Tibial nerve (tissue), 4 donors: ENCODE measurements around the gene SFRP2. TPM values are rescaled to one million over a fixed set of nuclear protein-coding genes. Genes with fewer than 3 reads are reported as not detected.

Experiments
- DNase-seq, 2 donors: peaks; one replicate each; pipeline ENCODE4 v3.0.0-alpha.2; 2019; ENCODE audit warnings: low spot score in 2 of 2
- H3K27ac ChIP-seq, 4 donors: fragments of 200-600 bp; sonication (generic) in 3 of 4; one replicate each; pipeline ENCODE4 v1.5.1; 2017 to 2019; ENCODE audit warnings: mild to moderate bottlenecking in 1 of 4
- H3K27me3 ChIP-seq, 2 donors: fragments of 200-600 bp; sonication (generic) in 1 of 2; one replicate each; pipeline versions ENCODE4 v1.5.1 to v1.6.0; 2017 to 2019
- H3K36me3 ChIP-seq, 3 donors: fragments of 200-600 bp; sonication (generic); one replicate each; pipeline ENCODE4 v1.5.1; 2018 to 2019
- H3K4me1 ChIP-seq, 4 donors: fragments of 200-600 bp; sonication (generic) in 3 of 4; one replicate each; pipeline ENCODE4 v1.5.1; 2017 to 2019
- H3K4me3 ChIP-seq, 4 donors: fragments of 200-600 bp; sonication (generic) in 3 of 4; one replicate each; pipeline ENCODE4 v1.5.1; 2017 to 2019; ENCODE audit warnings: mild to moderate bottlenecking in 1 of 4, moderate library complexity in 1 of 4
- H3K9me3 ChIP-seq, 4 donors: fragments of 200-600 bp; sonication (generic) in 3 of 4; one replicate each; pipeline ENCODE4 v1.5.1; 2017 to 2019
- EP300 ChIP-seq, 2 donors: sonication (generic); formaldehyde crosslinking; IDR thresholded peaks; one replicate each; pipeline ENCODE4 v1.6.1; 2017; ENCODE audit warnings: antibody characterized with exemption in 2 of 2, mild to moderate bottlenecking in 1 of 2
- POLR2A ChIP-seq, 2 donors: fragments of 450-650 bp; IDR thresholded peaks; one replicate each; pipeline ENCODE4 v1.6.1; 2017; ENCODE audit warnings: antibody characterized with exemption in 2 of 2, mild to moderate bottlenecking in 2 of 2, moderate library complexity in 2 of 2
- WGBS, 2 donors: methylation state at CpG; one replicate each; pipeline ENCODE4 v1.1.5; 2018; 5-methylcytosine and 5-hydroxymethylcytosine counted together
- total RNA-seq, 4 donors: library from RNA; depleted of rRNA; stranded (reverse); fragments of >200 nt; gene quantifications; one replicate each; pipeline ENCODE4 v1.1.0, GENCODE V29; 2016
- TF ChIP-seq, protein P1 (sequence below), 5 experiments: fragments of 200-600 bp in 3 of 5; fragments of 450-650 bp in 2 of 5; sonication (generic) in 3 of 5; IDR thresholded peaks; one replicate each; pipeline ENCODE4 v1.5.1; 2016 to 2019; ENCODE audit warnings: antibody characterized with exemption in 5 of 5, mild to moderate bottlenecking in 3 of 5, moderate library complexity in 2 of 5

The SFRP2 gene
- total RNA-seq, 4 donors from 2014 or later, result 9.9 to 38.0 (median 21.8) TPM

DNA sequence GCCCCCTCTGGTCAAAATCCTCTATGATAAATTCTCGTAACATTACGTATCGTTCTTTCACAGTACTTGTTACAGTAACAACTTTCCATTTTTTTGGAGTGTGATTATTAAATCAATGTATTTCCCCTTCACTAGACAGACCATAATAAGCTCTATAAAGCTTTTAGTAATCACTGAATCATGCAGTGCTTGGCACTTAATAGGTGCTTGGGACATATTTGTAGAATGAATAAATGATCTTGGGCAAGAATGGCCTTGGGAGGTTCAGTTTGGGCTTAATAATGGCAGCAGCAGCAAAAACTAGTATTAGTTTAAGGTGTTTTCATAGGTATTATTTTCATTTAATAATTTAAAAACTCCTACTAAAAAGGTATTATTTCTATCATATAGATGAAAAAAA, 33.4 kb upstream of the SFRP2 start:
- TF ChIP-seq POLR2A (IDR thresholded peaks at IDR 0.05) (no peak), EP300 (IDR thresholded peaks at IDR 0.05) (no peak)
- TF ChIP-seq, protein P1, sequence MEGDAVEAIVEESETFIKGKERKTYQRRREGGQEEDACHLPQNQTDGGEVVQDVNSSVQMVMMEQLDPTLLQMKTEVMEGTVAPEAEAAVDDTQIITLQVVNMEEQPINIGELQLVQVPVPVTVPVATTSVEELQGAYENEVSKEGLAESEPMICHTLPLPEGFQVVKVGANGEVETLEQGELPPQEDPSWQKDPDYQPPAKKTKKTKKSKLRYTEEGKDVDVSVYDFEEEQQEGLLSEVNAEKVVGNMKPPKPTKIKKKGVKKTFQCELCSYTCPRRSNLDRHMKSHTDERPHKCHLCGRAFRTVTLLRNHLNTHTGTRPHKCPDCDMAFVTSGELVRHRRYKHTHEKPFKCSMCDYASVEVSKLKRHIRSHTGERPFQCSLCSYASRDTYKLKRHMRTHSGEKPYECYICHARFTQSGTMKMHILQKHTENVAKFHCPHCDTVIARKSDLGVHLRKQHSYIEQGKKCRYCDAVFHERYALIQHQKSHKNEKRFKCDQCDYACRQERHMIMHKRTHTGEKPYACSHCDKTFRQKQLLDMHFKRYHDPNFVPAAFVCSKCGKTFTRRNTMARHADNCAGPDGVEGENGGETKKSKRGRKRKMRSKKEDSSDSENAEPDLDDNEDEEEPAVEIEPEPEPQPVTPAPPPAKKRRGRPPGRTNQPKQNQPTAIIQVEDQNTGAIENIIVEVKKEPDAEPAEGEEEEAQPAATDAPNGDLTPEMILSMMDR (IDR thresholded peaks at IDR 0.05), result no peak
- H3K27ac ChIP-seq, result no peak overlapping the region
- H3K9me3 ChIP-seq, result peaks cover 0 to 8% (median 2%) of the 10 kb centered on the region in 4 donors
- no peaks in the 10 kb centered on the region for H3K36me3 ChIP-seq
- WGBS, 2 donors, result 64% methylated on average over 3 of the region's 3 CpGs
- H3K27me3 ChIP-seq, result no peaks in the 10 kb centered on the region
- no peak overlapping the region for H3K4me3 ChIP-seq
- no peak for DNase-seq
- H3K4me1 ChIP-seq, result no peaks in the 10 kb centered on the region

DNA sequence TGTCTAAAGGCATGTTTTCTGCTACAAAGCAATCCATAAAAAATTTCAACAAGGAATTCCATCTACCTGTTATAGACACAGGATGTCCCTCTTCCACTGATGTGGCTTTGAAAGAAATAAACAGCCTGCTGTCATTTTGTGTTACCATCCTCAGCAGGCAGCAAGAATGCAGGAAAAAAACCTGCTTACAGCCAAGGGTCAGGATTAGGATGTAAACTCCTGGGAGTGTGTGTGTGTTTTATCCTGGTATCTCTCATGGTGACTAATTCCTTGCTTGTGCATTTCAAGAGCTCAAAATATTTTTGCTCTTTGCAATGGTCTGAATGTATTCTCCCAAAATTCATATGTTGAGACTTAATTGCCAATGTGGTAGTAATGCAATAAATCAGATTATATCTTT, 28.6 kb upstream of the SFRP2 start:
- Histone ChIP-seq H3K27ac (no peak overlapping the region), H3K4me1 (no peaks in the 10 kb centered on the region), H3K36me3 (no peaks in the 10 kb centered on the region), H3K9me3 (peaks cover 0 to 8% (median 2%) of the 10 kb centered on the region in 4 donors), H3K4me3 (no peak overlapping the region), H3K27me3 (no peaks in the 10 kb centered on the region)
- DNase-seq, result no peak
- TF ChIP-seq, protein P1 (IDR thresholded peaks at IDR 0.05), result no peak
- no peak for TF ChIP-seq EP300 (IDR thresholded peaks at IDR 0.05)
- TF ChIP-seq POLR2A (IDR thresholded peaks at IDR 0.05), result no peak

DNA sequence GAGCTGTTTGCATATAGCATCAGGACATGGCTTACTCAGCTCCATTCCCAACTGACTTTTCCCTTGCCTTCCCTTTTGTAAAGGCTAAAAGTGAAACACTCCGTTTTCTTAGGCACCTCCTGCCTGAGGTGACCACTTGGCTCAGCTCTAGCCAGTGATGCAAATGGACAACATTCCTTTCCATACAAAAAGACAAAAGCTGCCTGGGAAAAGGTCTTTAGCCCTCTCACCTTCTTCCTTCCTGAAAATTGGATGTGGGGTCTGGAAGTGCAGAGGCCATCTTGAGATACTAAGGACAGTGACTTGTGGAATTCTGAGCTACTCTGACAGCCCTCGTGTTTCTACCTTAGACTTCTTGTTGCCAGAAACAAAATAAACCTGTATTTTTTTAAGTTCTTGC, 27.7 kb upstream of the SFRP2 start:
- Histone ChIP-seq H3K36me3 (no peaks in the 10 kb centered on the region), H3K4me3 (no peak overlapping the region), H3K4me1 (no peaks in the 10 kb centered on the region), H3K9me3 (peaks cover 0 to 8% (median 3%) of the 10 kb centered on the region in 4 donors), H3K27me3 (no peaks in the 10 kb centered on the region), H3K27ac (no peak overlapping the region)
- TF ChIP-seq, protein P1 (IDR thresholded peaks at IDR 0.05), result no peak
- TF ChIP-seq POLR2A (IDR thresholded peaks at IDR 0.05) (no peak), EP300 (IDR thresholded peaks at IDR 0.05) (no peak)
- no peak for DNase-seq
- WGBS, 2 donors, result 42 to 55% methylated on average over 2 of the region's 2 CpGs

DNA sequence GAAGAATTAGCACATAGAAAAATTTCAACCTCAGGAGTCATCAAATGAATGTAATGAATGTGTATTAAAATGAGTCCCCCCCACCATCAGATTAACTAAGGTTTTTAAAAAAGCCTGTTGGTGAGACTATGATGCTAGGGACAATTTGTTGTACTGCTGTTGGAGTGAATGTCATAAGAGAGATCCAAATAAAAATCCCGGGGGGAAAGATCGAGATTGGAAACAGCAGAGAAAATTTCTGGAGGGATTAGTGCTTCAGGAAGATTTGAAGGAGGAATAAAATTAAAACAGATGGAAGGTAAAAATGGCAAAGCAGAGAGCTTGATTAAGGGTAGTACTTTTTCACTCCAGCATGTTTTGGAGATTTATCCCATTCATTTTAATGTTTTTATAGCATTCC, 25.9 kb upstream of the SFRP2 start:
- Histone ChIP-seq H3K27me3 (no peaks in the 10 kb centered on the region), H3K4me3 (no peak overlapping the region), H3K27ac (no peak overlapping the region), H3K4me1 (no peaks in the 10 kb centered on the region), H3K36me3 (no peaks in the 10 kb centered on the region), H3K9me3 (peaks cover 0 to 4% (median 1%) of the 10 kb centered on the region in 4 donors)
- WGBS, 2 donors, result 72 to 75% methylated on average over 2 of the region's 2 CpGs
- DNase-seq, result no peak
- TF ChIP-seq POLR2A (IDR thresholded peaks at IDR 0.05) (no peak), EP300 (IDR thresholded peaks at IDR 0.05) (no peak)
- TF ChIP-seq, protein P1 (IDR thresholded peaks at IDR 0.05), result no peak

DNA sequence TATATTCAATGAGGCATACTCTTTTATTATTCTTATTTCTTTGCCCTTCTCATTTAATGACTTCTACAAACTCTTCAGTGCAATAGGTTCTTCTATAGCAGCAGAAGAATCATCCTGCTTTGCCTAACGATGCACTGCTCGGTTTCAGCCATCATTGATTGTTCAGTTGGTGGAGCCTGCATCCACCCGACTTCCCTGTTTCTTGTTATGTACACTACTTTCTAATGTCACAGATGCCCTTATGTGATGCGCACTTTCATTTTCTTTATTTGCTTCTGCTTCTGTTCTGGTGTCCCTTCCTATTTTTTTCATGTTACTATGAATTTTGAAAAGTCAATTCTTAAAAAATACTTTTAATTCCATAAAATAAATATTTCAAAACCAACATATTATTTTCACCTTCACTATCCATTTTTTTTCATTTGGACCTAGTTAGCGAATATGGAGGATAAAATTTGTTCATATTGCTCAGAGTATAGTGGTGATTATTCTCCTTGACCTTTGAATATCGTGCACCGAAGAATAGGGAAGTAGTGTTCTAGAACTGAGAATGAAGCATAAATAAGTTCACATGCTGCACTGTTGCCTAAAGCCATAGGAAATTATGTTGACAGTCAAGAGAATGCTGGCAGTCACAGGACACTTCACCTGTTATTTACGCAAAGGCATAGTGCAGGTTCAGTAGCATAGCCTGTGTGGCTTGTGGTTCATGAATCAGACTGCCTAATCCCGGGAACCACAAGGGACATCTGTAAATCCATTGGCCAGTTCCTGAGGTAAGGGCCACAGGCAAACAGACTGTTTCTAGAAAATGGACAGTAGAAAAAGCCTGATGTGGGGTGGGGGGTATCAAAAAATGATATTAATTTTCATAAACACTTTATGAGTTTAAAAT, 21.3 kb upstream of the SFRP2 start:
- no peaks in the 10 kb centered on the region for H3K36me3 ChIP-seq
- H3K27me3 ChIP-seq, result no peaks in the 10 kb centered on the region
- H3K27ac ChIP-seq, result no peak overlapping the region
- no peaks in the 10 kb centered on the region for H3K4me1 ChIP-seq
- 91 to 92% methylated on average over 9 of the region's 9 CpGs for WGBS, 2 donors
- TF ChIP-seq EP300 (IDR thresholded peaks at IDR 0.05) (no peak), POLR2A (IDR thresholded peaks at IDR 0.05) (no peak)
- TF ChIP-seq, protein P1 (IDR thresholded peaks at IDR 0.05), result no peak
- DNase-seq, result no peak
- no peak overlapping the region for H3K4me3 ChIP-seq
- H3K9me3 ChIP-seq, result peaks cover 0 to 2% (median 0%) of the 10 kb centered on the region in 4 donors
